Activated gamma-delta T cell treated with anti-CD3 and anti-CD28 coated beads, Interleukin-2, amount 50 U/mL, for 16 hours (primary cell): Measurements from ENCODE around the gene ZNF236.
"Not testable (repeated sequence)": the region's sequence is repeated elsewhere in the genome, so short reads cannot be mapped to it uniquely, and the experiment has no call there.

Experiments
- DNase-seq: peaks from one replicate; pipeline ENCODE4 v3.0.0-alpha.2; 2020; ENCODE audit warnings: low read depth

Gene ZNF236

DNA sequence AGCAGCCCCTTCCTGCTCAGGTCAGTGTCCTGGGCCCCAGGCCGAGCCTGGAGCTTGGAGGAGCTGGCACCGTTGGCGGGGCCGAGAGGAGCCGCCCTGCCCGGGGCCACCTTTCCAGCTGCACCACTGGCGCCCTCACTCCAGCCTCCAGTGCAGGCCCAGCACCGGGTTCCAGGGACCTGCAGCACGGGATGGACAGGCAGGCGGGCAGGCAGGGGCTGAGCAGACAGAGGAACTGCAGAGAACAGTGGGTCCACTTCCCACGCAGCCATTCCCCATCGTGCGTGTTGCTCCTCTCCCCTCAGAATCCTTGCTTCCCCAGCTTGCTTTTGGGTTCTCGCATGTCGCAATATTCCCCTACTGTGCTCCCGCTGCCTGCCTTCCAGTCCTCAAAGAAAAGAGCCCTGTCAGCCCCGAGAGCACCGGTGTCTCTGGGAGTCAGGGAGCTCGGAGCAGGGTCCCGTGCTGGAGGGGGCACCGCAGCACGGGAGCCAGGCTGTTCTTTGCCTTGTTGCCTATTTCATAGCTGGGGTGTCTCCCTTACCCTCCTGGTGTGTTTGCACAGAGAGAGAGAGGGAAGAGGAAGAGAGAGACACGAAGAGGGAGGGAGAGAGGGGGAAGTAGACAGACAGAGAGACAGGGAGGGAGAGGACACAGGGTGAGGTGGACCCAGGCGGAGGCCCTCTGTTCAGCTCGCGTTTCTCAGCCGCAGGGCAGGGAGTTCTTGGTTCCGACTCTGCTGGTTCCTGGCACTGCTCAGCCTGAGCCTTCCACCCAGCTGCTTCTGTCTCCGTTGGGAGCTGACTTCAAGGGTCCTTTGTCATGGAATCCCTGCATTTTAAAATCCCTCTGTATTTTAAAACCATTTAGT is 184.2 kb downstream of the ZNF236 start:
- DNase-seq, result no peak

DNA sequence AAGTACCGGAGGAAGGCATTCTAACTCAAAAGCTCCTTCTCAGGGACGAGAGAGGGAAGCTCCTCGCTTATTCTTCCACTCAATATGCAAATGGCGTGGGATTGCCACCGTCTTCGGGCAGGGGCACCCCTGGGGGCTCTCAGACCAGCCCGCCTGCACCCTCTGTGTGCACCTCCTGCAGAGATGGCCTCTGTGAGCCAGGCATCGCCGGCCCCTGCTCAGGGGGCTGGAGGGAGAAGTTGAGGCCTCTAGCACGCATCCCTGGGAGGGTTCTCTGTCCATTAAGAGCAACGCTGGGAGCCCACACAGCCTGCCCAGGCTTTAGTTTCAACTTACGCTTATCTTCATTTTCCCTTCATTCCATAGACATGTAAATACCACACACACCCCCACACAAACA is 184.9 kb downstream of the ZNF236 start:
- DNase-seq, result no peak

DNA sequence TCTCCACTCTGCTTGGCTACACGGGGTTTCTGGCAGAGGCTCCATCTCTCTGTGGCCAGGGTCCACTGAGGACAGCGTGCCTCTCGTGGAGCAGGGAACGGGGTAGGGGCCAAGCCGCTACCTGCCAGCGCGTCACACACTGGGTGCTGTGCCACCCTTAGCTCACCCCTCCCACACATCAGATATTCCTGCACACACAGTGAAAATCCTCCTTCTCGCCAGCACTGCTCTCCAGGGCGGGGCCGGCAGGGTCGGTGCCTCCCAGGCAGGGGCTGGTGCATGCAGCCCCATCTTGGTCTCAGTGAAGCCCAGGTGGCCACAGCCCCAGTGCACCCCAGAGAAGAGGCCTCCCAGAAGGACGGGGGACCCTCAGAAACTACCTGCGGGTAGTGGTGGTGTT is 185.6 kb downstream of the ZNF236 start:
- DNase-seq, result no peak

DNA sequence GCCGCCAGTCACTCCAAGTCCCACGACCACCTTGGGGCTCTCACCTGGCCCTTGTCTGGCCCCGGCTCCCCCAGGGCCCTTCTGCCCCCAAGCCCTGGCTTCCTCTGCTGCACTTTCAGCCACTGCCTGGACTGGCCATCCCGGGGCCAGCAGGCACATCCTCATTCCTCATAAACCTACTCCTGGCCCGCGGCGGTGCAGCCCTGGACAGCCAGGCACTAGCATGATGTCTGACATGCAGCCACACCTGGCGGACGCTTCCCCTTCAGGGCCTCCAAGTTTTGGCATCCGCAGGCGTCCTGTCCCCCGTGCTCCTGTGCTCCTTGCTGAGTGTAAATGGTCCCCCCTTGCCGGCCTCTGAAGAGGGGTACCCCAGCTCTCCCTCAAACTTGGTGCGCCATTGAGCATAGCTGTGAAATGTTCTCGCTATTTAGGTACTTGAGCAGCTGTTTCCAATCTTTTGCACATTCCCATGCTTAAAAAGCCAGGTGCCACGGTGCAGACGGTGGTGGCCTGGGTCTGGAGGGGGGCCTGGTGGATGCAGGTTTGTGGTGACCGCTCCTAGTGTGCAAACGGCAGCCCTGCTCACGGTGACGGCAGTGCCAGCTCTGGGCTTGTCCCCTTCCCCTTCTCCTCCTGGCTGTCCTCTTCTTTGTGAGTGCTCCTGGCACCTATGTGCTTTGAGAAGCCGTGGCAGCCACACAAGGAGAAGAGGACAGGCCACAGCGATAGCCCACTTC is 186.4 kb downstream of the ZNF236 start:
- DNase-seq, result no peak

DNA sequence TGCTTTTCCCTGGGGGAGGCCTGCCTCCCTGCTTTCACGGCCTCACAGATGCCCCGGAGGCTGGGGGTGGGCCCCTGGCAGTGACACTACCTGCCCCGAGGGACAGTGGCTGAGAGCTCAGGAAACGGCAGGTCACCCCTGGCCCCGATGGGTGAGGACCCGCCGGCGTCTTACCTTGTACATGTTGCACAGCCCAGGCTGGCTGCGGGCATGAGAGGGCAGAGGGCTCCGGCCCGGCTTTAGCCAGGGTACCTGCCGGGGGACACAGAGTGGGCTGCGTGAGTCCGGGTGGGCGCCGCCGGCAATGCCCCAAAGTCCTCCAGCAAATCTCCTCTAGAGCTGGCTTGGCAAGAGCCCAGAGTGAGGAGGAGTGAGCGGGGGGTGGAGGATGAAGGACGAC is 187.3 kb downstream of the ZNF236 start:
- DNase-seq, result no peak

GRCh38 chr18:77012120-77012519 is 189.8 kb downstream of the ZNF236 start:
- no peak for DNase-seq

DNA sequence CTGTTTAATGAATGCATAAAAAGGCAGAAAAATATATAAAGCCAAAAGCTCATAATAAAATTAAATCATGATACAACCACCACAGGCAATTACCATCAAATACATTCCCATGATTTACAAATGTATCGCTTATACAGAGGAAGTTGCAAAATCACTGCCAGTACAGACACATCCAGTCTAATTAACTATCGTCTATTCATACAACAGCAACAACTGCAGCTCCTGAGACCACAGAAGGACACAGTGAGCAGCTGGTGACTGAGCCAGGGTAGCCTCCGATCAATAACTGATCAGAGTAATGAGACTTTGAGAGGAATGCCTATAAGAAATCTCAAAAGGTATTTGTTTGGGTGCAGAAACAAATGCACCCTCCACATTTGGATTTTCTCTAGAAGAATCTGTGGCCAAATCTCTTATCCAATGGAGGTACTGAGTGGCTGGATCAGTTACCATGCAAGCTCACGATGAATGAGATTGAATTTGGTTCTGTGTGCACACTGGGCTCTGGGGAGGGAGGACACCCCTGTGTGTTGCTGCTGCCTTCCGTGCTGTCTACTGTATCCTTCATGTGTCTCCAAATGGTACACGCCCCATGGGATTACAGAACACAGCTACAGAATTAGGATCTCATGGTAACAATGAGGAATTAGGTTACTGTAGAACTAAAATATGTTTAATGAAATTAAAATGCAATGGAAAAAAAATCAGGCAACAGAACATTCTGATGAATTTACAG is 190.6 kb downstream of the ZNF236 start:
- no peak for DNase-seq

DNA sequence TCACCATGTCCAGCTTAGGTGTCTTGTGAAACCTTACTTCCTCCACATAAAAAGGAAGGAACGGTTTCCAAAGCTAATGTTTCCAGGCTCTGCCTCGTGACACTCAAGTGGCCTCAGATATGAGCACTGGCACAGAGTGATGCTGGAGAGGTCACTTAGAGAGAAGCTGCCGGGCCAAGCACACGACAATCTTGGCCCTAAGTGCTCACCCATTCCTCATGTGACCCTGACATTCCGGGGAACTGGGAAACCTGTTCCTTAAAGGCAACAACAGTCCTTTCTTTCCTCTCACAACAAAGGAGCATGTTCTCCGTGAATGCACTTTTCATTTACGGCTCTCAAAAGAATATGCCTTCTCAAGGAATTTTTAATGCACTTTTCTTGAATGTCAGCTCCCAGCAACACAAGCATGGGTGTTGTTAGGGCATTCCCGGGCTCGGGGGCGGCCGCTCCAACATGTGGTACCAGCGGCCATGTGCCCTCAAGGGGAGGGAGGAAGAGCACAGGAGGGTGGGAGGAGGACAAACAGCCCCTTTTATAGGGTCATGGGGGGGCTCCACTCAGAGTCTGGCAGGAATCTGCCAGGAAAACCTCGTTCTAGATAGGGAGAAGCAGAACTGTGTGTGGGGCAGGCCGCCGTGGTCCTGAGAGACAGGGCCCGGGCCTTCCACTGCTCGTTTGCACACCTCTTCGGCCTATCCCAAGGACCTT is 191.6 kb downstream of the ZNF236 start:
- DNase-seq, result no peak

DNA sequence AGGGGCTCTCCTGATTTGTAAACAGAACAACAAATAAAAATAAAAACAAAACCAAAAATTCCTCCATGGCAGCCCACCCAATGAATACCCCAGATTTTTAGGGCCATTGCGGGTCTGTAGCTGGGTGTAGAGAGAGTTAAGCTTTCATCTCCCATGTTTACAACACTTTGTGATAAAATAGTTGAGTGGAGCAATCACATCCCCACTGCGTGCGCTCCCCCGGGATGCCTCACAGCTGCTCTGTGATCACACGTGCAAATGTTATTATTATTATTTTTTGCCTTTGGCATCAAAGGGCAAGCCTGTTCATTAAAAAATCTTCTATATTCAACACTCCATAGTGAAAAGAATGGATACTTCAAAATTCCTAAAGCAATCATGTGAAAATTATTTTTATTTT is 192.2 kb downstream of the ZNF236 start:
- DNase-seq, result no peak

DNA sequence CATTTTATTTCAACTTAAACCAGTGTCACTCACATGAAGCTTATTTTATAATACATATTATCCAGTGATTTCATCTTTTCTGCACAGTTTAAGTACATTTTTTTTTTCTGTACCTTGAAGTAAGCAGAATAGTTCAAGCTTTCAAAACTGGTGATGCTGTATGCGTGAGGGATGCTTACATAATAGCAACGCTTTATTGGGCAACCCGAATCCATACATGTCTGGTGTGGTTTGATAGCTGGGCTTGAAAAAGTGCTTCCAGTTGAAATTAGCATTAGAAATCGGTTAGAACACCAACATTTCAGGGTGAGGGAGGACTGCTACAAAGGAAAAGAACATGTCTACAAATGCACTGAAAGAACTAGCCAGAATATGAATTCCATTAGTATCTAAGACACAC is 192.8 kb downstream of the ZNF236 start:
- no peak for DNase-seq

DNA sequence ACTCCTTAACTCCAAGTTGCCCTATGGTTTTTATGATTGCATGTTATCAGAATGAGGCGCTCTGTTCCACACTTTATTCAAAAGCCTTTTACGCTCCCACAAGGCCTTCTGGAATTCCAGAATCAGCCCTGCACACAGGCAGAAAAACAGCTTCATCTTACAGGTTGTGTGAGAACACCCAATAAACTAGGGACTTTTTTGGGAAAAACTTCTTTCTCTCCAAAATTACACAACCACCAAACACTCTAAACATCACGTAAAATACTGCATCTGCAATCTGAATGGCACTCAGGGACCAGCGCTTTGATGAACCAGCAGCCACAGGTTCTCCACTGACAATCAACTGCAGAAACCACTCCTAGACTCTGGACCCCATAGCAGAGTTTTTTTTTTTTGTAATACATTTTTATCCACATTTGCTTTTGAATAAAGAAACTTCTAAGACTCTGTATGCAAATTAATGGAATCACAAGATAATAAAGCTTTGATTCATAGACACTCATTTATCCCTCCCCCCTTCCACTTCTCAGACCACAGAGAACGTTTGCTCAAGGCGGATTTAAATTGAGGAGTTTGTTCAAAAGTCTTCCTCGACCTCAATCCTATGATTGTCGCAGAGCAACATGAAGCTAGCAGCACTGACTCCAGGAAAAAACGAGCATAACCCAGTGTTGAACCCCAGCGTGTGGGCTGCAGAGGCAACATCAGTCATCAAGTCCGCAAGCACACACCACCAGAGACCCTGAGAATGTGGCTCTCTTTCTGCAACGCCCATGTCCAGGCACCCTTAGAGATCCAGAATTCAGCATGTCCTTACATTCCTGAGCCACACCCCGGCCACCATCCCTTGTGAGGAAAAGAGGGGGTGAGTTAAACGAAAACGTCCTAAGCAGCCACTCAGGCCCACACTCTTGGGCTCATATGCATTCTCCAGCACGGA is 193.7 kb downstream of the ZNF236 start:
- no peak for DNase-seq

DNA sequence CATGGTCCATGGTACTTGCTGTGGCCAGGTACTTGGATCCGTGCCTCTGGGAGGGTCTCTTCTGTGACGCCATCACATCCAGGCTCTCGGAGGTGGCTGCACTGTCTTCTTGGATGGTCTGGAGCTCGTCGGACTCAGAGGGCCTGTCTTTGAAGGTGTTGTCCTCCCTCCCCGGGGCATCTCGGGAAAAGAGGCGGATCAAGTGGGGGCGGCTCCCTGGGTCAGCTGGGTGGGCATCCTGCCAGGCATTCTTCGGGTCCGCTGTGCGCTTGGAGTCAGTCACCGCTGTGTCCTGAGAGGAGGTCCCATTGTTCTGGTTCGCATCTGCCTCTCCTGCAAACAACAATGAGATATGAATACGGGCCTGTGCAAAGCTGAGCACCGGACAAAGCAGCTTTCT is 194.6 kb downstream of the ZNF236 start:
- DNase-seq, result no peak

DNA sequence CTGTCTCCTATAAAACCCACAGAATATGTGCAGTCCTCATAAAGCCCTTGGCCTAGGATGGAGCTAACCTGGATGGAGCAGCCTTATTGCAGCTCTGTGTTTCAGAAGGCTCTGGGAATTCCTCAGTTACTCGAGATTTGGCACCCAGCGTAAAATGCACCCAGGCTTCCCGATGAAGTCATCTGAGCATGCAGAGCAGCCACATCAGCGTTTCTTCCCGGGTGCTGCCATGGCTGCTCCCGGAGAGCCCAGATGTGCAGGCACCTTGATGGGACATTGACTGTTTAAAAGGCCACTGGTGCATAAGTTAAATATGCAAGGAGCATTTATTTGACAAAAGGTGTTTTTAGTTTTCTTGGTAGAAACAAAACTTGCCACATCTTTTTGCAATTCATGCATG is 195.0 kb downstream of the ZNF236 start:
- no peak for DNase-seq

DNA sequence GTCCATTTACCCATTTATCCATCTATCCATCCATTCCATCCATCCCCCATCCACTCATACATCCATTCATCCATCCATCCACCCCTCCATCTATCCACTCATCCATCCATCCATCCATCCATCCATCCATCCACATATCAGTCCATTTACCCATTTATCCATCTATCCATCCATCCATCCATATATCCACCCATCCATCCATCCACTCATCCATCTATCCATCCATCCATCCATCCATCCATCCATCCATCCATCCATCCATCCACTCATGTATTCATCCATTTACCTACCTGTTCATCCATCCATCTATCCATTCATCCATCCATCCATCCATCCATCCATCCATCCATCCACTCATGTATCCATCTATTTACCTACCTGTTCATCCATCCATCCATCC is 196.3 kb downstream of the ZNF236 start:
- DNase-seq, result not testable (repeated sequence)

DNA sequence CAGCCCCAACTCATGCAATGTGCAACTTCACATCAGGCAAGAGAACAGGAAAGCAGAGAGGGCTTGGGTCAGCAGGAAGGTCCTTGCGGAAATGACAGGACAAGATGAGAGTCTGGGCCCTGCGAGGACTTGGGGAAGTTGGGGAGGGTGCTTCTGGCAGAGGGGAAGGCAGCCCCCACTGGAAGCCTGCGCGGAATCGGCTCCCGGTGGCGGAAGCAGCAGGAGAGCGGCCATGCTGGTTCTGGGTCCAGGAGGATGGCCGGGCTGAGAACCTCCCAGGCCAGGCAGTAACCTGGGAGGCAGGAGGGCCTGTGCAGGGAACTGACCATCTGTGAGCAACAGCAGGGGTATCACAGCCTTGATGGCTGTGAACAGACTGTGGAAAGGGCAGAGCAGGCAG is 197.3 kb downstream of the ZNF236 start:
- no peak for DNase-seq
